ELR (cell line): ENCODE measurements around the gene PPIG.
"Not testable (repeated sequence)": the region's sequence is repeated elsewhere in the genome, so short reads cannot be mapped to it uniquely, and the experiment has no call there.

Experiments used
- DNase-seq: peaks from one replicate; pipeline ENCODE4 v3.0.0-alpha.2; 2015; ENCODE audit warnings: low read depth

The PPIG gene

DNA sequence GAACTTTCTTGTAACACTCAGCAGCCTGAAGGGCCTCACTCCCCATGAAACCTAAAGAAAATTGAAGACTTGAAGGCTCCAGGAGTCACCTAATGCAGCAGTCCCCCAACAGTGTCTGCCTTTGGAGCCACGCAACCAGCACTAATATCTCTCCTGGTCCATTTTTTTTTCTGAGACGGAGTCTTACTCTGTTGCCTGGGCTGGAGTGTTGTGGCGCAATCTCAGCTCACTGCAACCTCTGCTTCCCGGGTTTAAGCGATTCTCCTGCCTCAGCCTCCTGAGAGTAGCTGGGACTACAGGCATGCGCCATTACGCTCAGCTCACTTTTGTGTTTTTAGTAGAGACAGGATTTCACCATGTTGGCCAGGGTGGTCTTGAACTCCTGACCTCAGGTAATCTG lies 12.4 kb downstream of the PPIG start:
- not testable (repeated sequence) for DNase-seq

DNA sequence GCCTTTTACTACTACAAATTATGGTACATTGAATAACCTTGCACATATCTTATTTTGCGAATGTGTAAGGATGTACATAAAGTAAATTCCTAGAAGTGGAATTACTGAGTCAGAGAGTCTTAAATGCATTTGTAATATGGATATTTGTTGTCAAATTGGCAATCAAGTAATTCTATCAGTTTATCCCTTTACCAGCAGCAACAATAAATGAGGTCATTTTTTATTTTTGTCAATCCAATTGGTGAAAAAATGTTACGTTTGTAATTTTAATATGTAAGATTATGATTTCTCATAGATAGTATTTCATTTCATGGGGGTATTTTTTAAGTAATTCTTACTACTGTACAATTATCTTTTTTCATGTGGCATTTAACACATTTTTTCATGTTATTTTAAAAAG lies 14.8 kb downstream of the PPIG start:
- DNase-seq: no peak

DNA sequence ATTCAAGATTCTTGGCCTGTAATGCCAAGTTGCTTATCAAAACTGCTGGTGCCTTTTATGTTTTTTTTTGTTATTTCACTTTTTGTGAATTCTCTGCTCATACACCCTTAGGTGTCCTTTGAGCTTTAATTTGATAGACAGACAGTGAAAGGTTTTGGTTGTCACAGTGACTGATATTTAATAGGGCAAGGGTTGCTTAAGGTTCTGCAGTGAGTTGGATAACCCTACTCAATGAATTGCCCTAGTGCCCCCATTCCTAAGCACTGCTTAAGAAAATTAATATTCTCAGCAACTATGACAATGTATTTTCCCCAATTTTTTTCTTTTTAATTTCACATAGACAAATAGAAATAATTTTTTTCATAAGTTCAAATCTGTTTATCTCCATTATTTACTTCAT lies 15.4 kb downstream of the PPIG start:
- DNase-seq: no peak

- DNase-seq: no peak
Observed at GRCh38 chr2:169609264-169609663, 25.1 kb downstream of the PPIG start.

- DNase-seq: no peak
Observed at GRCh38 chr2:169613876-169614275, 29.7 kb downstream of the PPIG start.

- DNase-seq: not testable (repeated sequence)
Observed at GRCh38 chr2:169615982-169616381, 31.8 kb downstream of the PPIG start.

DNA sequence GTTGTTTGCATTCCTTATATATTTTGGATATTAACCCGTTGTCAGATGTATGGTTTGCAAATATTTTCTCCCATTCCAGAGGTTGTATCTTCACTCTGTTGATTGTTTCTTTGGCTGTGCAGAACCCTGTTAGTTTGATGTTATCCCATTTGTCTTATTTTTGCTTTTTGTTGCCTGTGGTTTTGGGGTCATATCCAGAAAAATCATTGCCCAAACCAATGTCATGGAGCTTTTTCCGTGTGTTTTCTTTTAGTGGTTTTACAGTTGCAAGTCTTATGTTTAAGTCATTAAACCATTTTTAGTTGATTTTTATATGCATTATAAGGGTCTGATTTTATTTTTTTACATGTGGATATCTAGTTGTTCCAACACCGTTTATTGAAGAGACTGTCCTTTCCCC lies 35.8 kb downstream of the PPIG start:
- no peak for DNase-seq

DNA sequence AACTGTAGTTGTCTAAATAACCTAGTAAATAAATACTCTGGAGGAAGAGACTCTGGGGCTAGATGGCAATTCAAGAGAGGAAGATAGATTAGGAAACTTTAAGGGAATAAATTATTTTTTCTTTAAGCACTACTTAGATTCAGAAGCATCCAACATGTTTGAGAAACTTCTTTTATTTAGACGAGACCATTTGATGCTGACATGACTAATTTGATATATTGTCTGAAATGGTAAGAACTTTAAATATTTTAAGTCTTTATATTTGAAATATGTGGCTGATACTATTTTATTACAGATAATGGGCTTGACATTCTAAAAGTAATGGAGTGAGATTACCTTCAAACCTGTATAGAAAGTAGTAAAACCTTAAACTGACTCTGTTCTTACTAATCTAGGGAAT lies 36.4 kb downstream of the PPIG start:
- DNase-seq: no peak

DNA sequence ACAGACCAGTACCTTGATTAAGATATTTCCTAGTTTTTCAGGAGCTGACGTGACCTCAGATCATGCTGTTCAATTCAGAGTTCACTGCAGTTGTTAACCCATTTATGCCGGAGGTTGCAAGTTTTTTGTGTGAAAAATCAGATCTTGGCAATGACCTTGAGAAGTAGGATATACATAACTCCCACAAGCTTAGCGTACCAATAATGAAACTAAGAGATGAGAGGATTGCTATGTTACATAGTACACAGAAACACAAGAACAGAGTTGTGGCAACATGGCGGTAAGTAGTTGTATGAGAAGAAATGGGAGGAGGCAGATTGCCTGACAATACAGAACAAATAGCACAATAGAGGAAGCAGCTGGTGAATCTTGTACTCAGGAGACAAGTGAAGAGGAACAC lies 39.1 kb downstream of the PPIG start:
- DNase-seq: no peak

DNA sequence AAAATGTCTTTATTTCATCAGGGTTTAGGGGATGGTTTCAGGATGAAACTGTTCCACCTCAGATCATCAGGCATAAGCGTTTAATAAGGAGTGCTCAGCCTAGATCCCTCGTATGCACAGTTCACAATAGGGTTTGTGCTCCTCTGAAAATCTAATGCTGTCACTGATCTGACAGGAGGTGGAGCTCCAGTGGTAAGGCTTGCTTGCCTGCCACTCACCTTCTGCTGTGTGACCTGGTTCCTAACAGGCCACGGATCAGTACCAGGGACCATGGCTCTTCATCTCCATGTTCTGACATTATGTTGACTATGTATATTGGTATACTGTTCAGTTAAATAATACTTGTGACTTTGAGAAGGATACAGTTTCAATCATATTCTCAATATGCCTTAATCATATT lies 41.6 kb downstream of the PPIG start:
- no peak for DNase-seq

GRCh38 chr2:169636440-169637097 lies 52.4 kb downstream of the PPIG start:
- no peak for DNase-seq

GRCh38 chr2:169637620-169638019 lies 53.5 kb downstream of the PPIG start:
- DNase-seq: peak; percentile 61

DNA sequence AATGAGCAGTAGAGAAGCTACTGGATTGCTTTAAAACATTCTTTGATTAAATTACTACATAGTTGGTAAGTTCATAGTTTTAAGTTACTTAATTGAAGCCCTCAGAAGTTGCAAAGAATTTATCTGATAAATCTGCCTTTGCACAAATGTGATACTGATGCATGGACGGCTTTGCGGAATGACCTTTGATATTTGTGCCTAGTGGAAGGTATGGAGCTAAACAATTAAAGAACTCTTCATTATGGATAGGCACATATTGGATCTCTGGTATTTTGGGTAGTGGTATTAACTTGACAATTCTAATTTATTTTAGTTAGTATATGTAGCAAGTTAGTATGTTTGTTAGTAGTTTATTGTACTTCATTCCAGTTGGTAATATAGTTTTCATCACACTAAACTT lies 56.0 kb downstream of the PPIG start:
- no peak for DNase-seq

DNA sequence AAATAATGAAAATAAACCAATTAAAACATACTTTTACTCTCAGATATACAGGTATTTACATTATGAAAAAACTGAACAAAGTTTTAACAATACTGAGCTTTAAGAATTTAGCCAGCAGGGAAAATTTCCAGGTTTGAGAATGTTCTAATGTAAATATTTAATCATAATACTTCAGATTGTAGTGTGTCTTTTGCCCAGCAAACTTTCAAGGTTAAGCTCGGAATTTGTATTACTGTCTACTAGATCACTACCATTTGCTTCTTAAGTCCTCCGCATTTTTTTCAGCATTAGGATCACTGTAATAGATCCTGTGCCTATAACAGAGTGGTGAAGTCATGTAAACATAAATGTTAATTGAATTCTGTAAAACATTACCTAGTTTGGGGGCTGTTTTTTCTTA lies 57.3 kb downstream of the PPIG start:
- DNase-seq: no peak

DNA sequence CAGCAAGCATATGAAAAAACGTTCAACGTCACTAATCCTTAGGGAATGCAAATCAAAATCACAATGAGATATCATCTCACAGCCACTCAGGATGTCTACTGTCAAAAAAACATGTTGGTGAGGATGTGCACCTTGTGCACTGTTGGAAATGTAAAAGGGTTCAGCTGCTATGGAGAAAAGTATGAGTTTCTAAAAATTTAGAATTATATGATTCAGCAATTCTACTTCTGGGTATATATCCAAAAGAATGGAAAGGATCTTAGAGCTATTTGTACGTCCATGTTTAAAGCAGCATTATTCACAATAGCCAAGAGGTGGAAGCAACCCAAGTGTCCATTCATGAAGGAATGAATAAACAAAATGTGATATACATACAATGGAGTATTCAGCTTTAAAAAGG lies 60.0 kb downstream of the PPIG start:
- DNase-seq: no peak

DNA sequence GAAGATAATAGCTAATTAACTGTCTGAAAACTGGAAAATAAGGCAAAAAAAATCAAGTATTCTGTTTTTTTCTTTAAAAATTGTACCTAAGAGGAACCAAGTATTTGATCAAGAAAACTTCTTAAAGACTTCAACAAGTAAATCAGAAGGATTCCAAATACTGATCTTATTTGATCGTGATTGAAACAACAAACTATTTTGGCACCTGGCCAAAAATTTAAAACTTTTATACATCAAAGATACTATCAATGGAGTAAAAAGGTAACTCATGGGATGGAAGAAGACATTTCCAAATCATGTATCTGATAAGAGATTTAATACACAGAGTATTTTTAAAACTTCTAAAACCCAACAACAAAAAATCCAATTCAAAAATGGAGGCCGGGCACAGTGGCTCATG lies 63.3 kb downstream of the PPIG start:
- no peak for DNase-seq

GRCh38 chr2:169649278-169649677 lies 65.1 kb downstream of the PPIG start:
- DNase-seq: no peak

GRCh38 chr2:169653636-169654035 lies 69.5 kb downstream of the PPIG start:
- peak; percentile 8 for DNase-seq

DNA sequence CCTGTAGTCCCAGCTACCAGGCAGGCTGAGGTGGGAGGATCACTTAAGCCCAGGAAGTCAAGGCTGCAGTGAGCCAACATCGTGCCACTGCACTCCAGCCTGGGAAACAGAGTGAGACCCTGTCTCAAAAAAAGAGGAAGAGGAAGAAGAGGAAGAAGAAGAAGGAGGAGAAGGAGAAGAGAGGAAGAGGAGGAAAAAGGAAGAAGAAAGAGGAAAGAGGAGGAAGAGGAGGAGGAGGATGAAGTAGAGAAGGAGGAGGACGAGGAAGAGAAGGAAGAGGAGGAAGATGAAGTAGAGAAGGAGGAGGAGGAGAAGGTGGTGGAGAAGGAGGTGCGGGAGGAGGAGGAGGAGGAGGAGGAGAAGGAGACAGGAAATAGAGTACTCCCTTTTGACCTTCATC lies 72.0 kb downstream of the PPIG start:
- DNase-seq: no peak

DNA sequence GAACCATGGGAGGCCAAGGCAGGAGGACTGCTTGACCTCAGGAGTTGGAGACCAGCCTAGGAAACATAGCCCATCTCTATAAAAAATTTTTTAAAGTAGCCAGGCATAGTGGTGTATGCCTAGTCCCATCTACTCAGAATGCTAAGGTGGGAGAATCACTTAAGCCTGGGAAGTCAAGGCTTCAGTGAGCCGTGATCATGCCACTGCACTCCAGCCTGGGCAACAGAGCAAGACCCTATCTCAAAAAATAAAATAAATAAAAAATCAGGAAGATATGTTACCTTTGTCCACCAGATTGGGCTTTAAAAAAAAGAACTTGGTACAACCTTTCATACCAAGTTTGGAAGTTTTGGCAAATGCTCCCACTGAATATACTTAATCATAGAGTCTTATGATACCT lies 74.7 kb downstream of the PPIG start:
- no peak for DNase-seq

- DNase-seq: no peak
Observed at GRCh38 chr2:169659320-169659719, 75.2 kb downstream of the PPIG start.

GRCh38 chr2:169661265-169661664 lies 77.1 kb downstream of the PPIG start:
- no peak for DNase-seq

- no peak for DNase-seq
Observed at GRCh38 chr2:169662744-169663143, 78.6 kb downstream of the PPIG start.

- no peak for DNase-seq
Observed at GRCh38 chr2:169663247-169663646, 79.1 kb downstream of the PPIG start.

DNA sequence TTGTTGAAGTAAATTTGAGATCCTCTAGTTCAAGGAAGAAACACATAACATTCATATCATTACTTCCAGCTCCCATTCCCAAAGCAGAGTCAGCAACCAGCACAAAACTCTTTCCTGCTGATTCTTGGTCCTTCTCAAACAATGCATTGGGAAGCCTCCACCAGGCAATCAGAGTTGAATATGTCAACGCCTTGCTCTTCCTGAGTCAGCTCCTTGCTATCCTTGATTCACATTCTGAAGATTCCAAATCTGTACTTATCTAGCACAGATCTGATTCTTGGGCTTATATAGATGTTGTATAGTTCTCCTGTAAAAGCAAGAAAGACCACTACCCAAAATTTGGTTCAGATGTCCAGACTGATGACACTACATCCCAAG lies 80.4 kb downstream of the PPIG start:
- peak; percentile 20 for DNase-seq
